Amniotic epithelial cell (primary cell): ENCODE data around the gene GAS7.
A peak's percentile ranks its signal among the peaks of the same experiment; 100 is the strongest.

Experiments
- DNase-seq: peaks from one replicate; pipeline ENCODE4 v3.0.0-alpha.2; 2010; ENCODE audit warnings: low read depth

Gene GAS7

GRCh38 chr17:9890124-9890523 lies 308.3 kb downstream of the GAS7 start:
- peak; percentile 36 for DNase-seq

- no peak for DNase-seq
These were observed 310.9 kb downstream of the GAS7 start for GRCh38 chr17:9887508-9887907.

GRCh38 chr17:9886141-9886930 lies 312.1 kb downstream of the GAS7 start:
- no peak for DNase-seq

GRCh38 chr17:9883451-9883850 lies 315.0 kb downstream of the GAS7 start:
- no peak for DNase-seq

- DNase-seq = peak; percentile 51
These were observed 317.8 kb downstream of the GAS7 start for GRCh38 chr17:9880582-9880999.

GRCh38 chr17:9878786-9879525 lies 319.4 kb downstream of the GAS7 start:
- DNase-seq = no peak

GRCh38 chr17:9878356-9878755 lies 320.1 kb downstream of the GAS7 start:
- DNase-seq = no peak

GRCh38 chr17:9875441-9875840 lies 323.0 kb downstream of the GAS7 start:
- peak; percentile 81 for DNase-seq

- no peak for DNase-seq
These were observed 323.7 kb downstream of the GAS7 start for GRCh38 chr17:9874722-9875121.

GRCh38 chr17:9872852-9873251 lies 325.6 kb downstream of the GAS7 start:
- DNase-seq = no peak

GRCh38 chr17:9868552-9868951 lies 329.9 kb downstream of the GAS7 start:
- no peak for DNase-seq

- DNase-seq = peak; percentile 48
These were observed 332.8 kb downstream of the GAS7 start for GRCh38 chr17:9865586-9865985.

- no peak for DNase-seq
These were observed 335.5 kb downstream of the GAS7 start for GRCh38 chr17:9862949-9863348.

- DNase-seq = no peak
These were observed 336.2 kb downstream of the GAS7 start for GRCh38 chr17:9862220-9862619.

GRCh38 chr17:9860851-9861250 lies 337.6 kb downstream of the GAS7 start:
- no peak for DNase-seq
